Kidney epithelial cell (primary cell): Measurements from ENCODE around the gene TMUB1. TPM values are rescaled to one million over a fixed set of nuclear protein-coding genes. Genes with fewer than 3 reads are reported as not detected.

Experiments used
- DNase-seq: peaks from one replicate; pipeline ENCODE4 v3.0.0-alpha.2; 2010; ENCODE audit warnings: low read depth
- H3K27me3 ChIP-seq: 2 replicates; pipeline ENCODE4 v1.6.0; 2011; ENCODE audit warnings: low read length; ENCODE audit not compliant: control insufficient read depth, insufficient read depth
- H3K36me3 ChIP-seq: 2 replicates; pipeline ENCODE4 v1.5.1; 2011; ENCODE audit warnings: low read length; ENCODE audit not compliant: control insufficient read depth, insufficient read depth
- H3K4me3 ChIP-seq: 2 replicates; pipeline ENCODE4 v1.5.1; 2011; ENCODE audit warnings: low read depth, mild to moderate bottlenecking, control low read depth, low read length
- CTCF ChIP-seq: IDR thresholded peaks from 2 replicates; pipeline ENCODE4 v1.5.1; 2011; ENCODE audit warnings: mild to moderate bottlenecking, moderate library complexity, low read length, control low read depth, inconsistent platforms; ENCODE audit not compliant: insufficient read depth, poor library complexity, severe bottlenecking
- total RNA-seq: library from RNA; depleted of rRNA; stranded (reverse); fragments of >200 nt; gene quantifications from 2 replicates; pipeline ENCODE4 v1.2.3, GENCODE V29; 2015

TMUB1 gene
- total RNA-seq, 1 donor from 2014 or later, result 46.3 TPM

- no peak for TF ChIP-seq CTCF
- no peaks in the 10 kb centered on the region for H3K27me3 ChIP-seq
- no peak overlapping the region for H3K4me3 ChIP-seq
- peak; percentile 87 for DNase-seq
- no peaks in the 10 kb centered on the region for H3K36me3 ChIP-seq
These were observed 44.1 kb downstream of the TMUB1 start for GRCh38 chr7:151038951-151039849.

- DNase-seq, result no peak
- H3K27me3 ChIP-seq, result no peaks in the 10 kb centered on the region
- H3K36me3 ChIP-seq, result no peaks in the 10 kb centered on the region
- no peak overlapping the region for H3K4me3 ChIP-seq
- TF ChIP-seq CTCF, result no peak
These were observed 47.4 kb downstream of the TMUB1 start for GRCh38 chr7:151035902-151036301.

GRCh38 chr7:151035026-151035717 is 48.1 kb downstream of the TMUB1 start:
- no peak overlapping the region for H3K4me3 ChIP-seq
- TF ChIP-seq CTCF, result no peak
- no peaks in the 10 kb centered on the region for H3K36me3 ChIP-seq
- H3K27me3 ChIP-seq, result no peaks in the 10 kb centered on the region
- no peak for DNase-seq

- H3K36me3 ChIP-seq, result no peaks in the 10 kb centered on the region
These were observed 48.8 kb downstream of the TMUB1 start for GRCh38 chr7:151034312-151035025.

GRCh38 chr7:151033864-151034249 is 49.4 kb downstream of the TMUB1 start:
- no peak overlapping the region for H3K4me3 ChIP-seq
- TF ChIP-seq CTCF, result no peak
- H3K36me3 ChIP-seq, result no peaks in the 10 kb centered on the region
- DNase-seq, result no peak
- no peaks in the 10 kb centered on the region for H3K27me3 ChIP-seq

More at GRCh38 chr7:151034312-151035025, 48.8 kb downstream of the TMUB1 start:
- no peak overlapping the region for H3K4me3 ChIP-seq
- no peak for TF ChIP-seq CTCF
- DNase-seq, result no peak
- H3K27me3 ChIP-seq, result no peaks in the 10 kb centered on the region
